ENCODE data around the gene OR2V2.
"Not testable (repeated sequence)": the region's sequence is repeated elsewhere in the genome, so short reads cannot be mapped to it uniquely, and the experiment has no call there.

DNA sequence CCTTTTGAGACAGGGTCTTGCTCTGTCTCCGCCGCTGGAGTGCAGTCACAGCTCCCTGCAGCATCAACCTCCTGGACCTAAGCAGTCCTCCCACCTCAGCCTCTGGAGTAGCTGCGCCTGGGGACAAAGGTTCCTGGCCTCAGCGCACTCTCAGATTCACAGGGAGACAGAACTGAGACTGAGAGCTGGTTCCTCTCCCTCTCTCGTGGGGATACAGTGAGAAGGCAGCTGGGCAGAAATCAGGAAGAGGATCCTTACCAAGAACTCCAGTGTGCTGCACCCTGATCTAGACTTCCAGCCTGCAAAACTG is 43.2 kb upstream of the OR2V2 start:
- not testable (repeated sequence) for TF ChIP-seq POLR2AphosphoS5 (IDR thresholded peaks at IDR 0.05)
- TF ChIP-seq, protein P1, sequence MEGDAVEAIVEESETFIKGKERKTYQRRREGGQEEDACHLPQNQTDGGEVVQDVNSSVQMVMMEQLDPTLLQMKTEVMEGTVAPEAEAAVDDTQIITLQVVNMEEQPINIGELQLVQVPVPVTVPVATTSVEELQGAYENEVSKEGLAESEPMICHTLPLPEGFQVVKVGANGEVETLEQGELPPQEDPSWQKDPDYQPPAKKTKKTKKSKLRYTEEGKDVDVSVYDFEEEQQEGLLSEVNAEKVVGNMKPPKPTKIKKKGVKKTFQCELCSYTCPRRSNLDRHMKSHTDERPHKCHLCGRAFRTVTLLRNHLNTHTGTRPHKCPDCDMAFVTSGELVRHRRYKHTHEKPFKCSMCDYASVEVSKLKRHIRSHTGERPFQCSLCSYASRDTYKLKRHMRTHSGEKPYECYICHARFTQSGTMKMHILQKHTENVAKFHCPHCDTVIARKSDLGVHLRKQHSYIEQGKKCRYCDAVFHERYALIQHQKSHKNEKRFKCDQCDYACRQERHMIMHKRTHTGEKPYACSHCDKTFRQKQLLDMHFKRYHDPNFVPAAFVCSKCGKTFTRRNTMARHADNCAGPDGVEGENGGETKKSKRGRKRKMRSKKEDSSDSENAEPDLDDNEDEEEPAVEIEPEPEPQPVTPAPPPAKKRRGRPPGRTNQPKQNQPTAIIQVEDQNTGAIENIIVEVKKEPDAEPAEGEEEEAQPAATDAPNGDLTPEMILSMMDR (IDR thresholded peaks at IDR 0.05), result not testable (repeated sequence)

Measured in gastroesophageal sphincter (tissue), 3 donors.